Type B pancreatic cell (in vitro differentiated cells): Measurements from ENCODE around the gene PRKN. TPM values are rescaled to one million over a fixed set of nuclear protein-coding genes. Genes with fewer than 3 reads are reported as not detected.

Experiments
- DNase-seq: peaks from one replicate; pipeline ENCODE4 v3.0.0; 2021; ENCODE audit warnings: mixed read lengths; ENCODE audit not compliant: unreplicated experiment; ENCODE audit errors: extremely low spot score
- H3K27ac Mint-ChIP-seq: 2 replicates; pipeline ENCODE4 v1.8.0; 2021; ENCODE audit warnings: mild to moderate bottlenecking, mixed read lengths
- H3K27me3 Mint-ChIP-seq: 2 replicates; pipeline ENCODE4 v1.8.0; 2021; ENCODE audit warnings: mixed read lengths
- H3K36me3 Mint-ChIP-seq: 2 replicates; pipeline ENCODE4 v1.8.0; 2021; ENCODE audit warnings: mixed read lengths
- H3K4me1 Mint-ChIP-seq: one replicate; pipeline ENCODE4 v1.8.0; 2021; ENCODE audit warnings: mixed read lengths; ENCODE audit not compliant: unreplicated experiment
- H3K4me3 Mint-ChIP-seq: 2 replicates; pipeline ENCODE4 v1.8.0; 2021; ENCODE audit warnings: mild to moderate bottlenecking, mixed read lengths
- H3K9me3 Mint-ChIP-seq: 2 replicates; pipeline ENCODE4 v1.8.0; 2021; ENCODE audit warnings: mixed read lengths
- total RNA-seq: library from RNA; stranded (reverse); gene quantifications from 2 replicates; pipeline ENCODE4 v1.2.1, GENCODE V29; 2021; ENCODE audit warnings: low replicate concordance
- TF ChIP-seq, protein P1 (sequence below): fragments of 200-600 bp; sonication (generic); conservative IDR thresholded peaks from 2 replicates; pipeline ENCODE4 v1.5.0; 2021; ENCODE audit warnings: antibody characterized with exemption, mild to moderate bottlenecking

Gene PRKN
- total RNA-seq, 1 donor from 2014 or later, result 6.2 TPM

DNA sequence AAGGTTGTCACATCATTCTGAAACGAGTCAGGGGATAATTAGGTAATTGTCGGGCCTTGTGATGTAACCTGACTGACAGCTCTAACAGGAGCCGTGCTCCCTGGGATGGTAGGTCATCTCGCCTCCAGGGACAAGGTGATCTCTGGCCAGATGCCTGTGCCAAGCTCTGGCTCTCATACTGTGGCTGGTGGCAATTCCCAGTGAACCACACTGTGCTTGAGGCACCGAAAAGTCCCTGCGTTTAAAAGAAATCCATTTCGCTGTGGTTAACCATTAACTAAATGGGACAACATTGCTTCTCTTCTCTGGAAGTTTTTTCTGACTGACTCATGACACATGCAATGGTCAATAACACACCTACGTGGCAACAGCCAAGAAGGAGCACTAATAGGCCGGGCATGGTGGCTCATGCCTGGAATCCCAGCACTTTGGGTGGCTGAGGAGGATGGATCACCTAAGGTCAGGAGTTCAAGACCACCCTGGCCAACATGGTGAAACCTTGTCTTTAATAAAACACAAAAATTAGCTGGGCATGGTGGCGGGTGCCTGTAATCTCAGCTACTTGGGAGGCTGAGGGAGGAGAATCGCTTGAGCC, 669.2 kb downstream of the PRKN start:
- Mint-ChIP-seq H3K9me3 (no peaks in the 10 kb centered on the region), H3K27me3 (peaks cover 16% of the 10 kb centered on the region), H3K4me3 (peak overlapping the region; percentile 30), H3K36me3 (no peaks in the 10 kb centered on the region), H3K27ac (peak overlapping the region; percentile 66), H3K4me1 (peaks cover 16% of the 10 kb centered on the region)
- TF ChIP-seq, protein P1, sequence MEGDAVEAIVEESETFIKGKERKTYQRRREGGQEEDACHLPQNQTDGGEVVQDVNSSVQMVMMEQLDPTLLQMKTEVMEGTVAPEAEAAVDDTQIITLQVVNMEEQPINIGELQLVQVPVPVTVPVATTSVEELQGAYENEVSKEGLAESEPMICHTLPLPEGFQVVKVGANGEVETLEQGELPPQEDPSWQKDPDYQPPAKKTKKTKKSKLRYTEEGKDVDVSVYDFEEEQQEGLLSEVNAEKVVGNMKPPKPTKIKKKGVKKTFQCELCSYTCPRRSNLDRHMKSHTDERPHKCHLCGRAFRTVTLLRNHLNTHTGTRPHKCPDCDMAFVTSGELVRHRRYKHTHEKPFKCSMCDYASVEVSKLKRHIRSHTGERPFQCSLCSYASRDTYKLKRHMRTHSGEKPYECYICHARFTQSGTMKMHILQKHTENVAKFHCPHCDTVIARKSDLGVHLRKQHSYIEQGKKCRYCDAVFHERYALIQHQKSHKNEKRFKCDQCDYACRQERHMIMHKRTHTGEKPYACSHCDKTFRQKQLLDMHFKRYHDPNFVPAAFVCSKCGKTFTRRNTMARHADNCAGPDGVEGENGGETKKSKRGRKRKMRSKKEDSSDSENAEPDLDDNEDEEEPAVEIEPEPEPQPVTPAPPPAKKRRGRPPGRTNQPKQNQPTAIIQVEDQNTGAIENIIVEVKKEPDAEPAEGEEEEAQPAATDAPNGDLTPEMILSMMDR, result no peak
- no peak for DNase-seq

DNA sequence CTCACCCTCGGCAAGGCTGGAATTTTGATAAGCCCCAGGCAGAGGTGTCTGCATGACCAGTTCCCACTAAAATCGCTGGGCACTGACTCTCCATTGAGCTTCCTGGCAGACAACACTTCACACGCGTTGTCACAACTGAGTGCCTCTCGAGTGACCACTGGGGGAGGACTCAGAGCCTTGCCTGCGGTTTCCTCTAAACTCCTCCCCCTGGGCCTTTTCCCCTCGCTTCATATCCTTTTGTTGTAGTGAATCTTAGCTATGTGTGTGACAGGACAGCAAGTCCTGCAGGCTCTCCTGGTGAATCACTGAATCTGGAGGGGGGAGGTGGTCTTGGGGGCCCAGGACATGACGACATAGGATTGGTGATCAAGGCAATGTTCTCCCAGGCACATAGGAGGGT, 670.8 kb downstream of the PRKN start:
- no peak for DNase-seq
- Mint-ChIP-seq H3K9me3 (no peaks in the 10 kb centered on the region), H3K4me3 (peak overlapping the region; percentile 14), H3K36me3 (no peaks in the 10 kb centered on the region), H3K27ac (peak overlapping the region; percentile 62), H3K4me1 (peaks cover 16% of the 10 kb centered on the region), H3K27me3 (peaks cover 16% of the 10 kb centered on the region)
- TF ChIP-seq, protein P1, result peak; percentile 25

DNA sequence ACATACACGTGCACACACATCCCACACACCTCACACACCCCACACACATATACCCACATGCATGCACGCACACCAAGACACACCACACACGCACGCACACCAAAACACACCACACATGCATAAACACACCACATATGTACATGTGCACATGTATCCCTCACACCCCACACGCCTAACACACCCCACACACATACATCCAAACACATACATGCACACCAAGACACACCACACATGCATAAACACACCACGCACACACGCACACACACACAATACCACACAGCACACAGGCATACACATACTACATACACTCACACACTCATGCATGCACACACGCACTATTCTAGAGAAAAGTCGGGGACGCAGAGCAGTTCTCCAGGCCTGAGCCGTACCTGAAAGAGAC, 671.5 kb downstream of the PRKN start:
- Mint-ChIP-seq H3K4me3 (no peak overlapping the region), H3K36me3 (no peaks in the 10 kb centered on the region), H3K9me3 (no peaks in the 10 kb centered on the region), H3K27ac (no peak overlapping the region), H3K4me1 (peaks cover 16% of the 10 kb centered on the region), H3K27me3 (peaks cover 16% of the 10 kb centered on the region)
- TF ChIP-seq, protein P1, result no peak
- DNase-seq, result no peak

DNA sequence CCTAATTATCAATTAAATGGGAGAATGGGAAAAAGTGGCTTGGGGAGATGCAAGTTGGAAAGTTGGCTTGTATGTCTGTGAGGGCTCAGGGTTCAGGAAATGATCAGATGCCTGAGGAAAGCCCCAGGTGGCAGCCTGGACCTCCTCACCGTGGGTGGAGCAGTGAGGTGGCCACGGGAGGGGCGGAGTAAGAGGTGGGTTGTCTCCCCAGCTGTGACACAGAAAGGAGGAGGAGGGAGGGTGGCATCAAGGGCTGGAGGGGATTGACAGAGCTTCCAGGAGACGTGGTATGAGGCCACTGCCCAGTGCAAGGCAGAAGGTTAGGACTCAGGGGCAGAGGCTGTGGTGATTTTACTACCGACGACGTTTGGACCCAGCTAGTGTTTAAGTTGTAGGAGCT, 672.2 kb downstream of the PRKN start:
- no peak overlapping the region for H3K4me3 Mint-ChIP-seq
- H3K36me3 Mint-ChIP-seq, result no peaks in the 10 kb centered on the region
- no peak for DNase-seq
- no peaks in the 10 kb centered on the region for H3K9me3 Mint-ChIP-seq
- TF ChIP-seq, protein P1, result no peak
- peaks cover 16% of the 10 kb centered on the region for H3K27me3 Mint-ChIP-seq
- H3K4me1 Mint-ChIP-seq, result peaks cover 16% of the 10 kb centered on the region
- H3K27ac Mint-ChIP-seq, result no peak overlapping the region

DNA sequence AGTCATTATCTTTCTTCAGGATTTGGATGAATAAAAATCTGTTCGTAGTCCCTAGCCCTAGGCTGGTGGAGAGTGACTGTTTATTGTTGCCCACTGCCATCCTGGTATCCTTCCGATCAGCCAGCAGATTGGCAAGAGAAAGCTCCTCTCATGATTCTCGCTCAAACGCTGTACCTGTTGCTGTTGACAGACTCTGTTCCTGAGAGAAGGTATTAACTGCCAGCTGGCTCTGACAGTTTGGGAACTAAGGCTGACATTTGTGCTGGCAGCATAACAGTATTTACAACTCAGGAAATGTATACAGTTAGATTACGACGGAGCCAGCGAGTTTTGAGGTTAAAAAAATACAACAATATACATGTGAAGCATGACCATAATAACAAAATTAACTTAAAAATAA, 674.5 kb downstream of the PRKN start:
- H3K4me3 Mint-ChIP-seq, result no peak overlapping the region
- TF ChIP-seq, protein P1, result no peak
- H3K9me3 Mint-ChIP-seq, result no peaks in the 10 kb centered on the region
- H3K36me3 Mint-ChIP-seq, result no peaks in the 10 kb centered on the region
- DNase-seq, result no peak
- H3K4me1 Mint-ChIP-seq, result peaks cover 12% of the 10 kb centered on the region
- peaks cover 12% of the 10 kb centered on the region for H3K27me3 Mint-ChIP-seq
- no peak overlapping the region for H3K27ac Mint-ChIP-seq

DNA sequence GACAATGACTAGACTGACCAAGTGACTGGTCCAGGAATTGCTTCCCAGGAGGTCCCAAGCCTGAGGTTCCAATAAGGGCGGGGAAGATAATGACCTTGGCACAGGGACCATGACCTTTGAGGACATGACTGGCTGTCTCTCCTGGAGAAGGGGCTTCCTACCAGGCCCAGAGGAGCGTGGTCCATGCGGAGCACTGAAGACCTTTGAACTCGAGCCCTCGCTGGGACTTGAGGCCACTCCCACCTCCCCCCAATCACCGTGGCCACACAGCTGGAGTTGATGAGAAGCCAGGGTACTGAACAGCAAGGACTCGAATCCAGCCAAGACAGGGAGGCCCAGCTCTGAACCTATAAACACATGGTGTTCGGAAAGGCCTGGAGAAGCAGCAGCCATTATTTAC, 677.0 kb downstream of the PRKN start:
- Mint-ChIP-seq H3K27ac (no peak overlapping the region), H3K27me3 (no peaks in the 10 kb centered on the region), H3K9me3 (no peaks in the 10 kb centered on the region), H3K4me1 (no peaks in the 10 kb centered on the region), H3K36me3 (no peaks in the 10 kb centered on the region), H3K4me3 (no peak overlapping the region)
- DNase-seq, result no peak
- TF ChIP-seq, protein P1, result no peak
